ENCODE results near the gene KRT74. TPM values are rescaled to one million over a fixed set of nuclear protein-coding genes. Genes with fewer than 3 reads are reported as not detected.

KRT74 gene
- total RNA-seq, 1 experiment from 2014 or later: not detected

GRCh38 chr12:52573306-52573705 lies 337 bp downstream of the KRT74 start:
- CTCF ChIA-PET: no interaction called here
- H3K4me3 ChIP-seq (ENCODE audit: low read depth, low read length): no peak overlapping the region
- no TSS peak for BruUV-seq (replicated peaks)

GRCh38 chr12:52570511-52570910 lies 3.1 kb downstream of the KRT74 start:
- Histone ChIP-seq H3K27me3 (replicated peaks; ENCODE audit: control insufficient read depth, insufficient read depth, low read length) (no peaks in the 10 kb centered on the region), H3K36me3 (ENCODE audit: control insufficient read depth, insufficient read depth, low read length) (no peaks in the 10 kb centered on the region), H3K4me1 (no peaks in the 10 kb centered on the region), H3K9me3 (no peaks in the 10 kb centered on the region), H3K4me3 (ENCODE audit: low read depth, low read length) (no peak overlapping the region)
- Mint-ChIP-seq H3K27ac (ENCODE audit: unreplicated experiment) (no peak overlapping the region), H3K9me3 (ENCODE audit: unreplicated experiment) (no peaks in the 10 kb centered on the region), H3K4me1 (ENCODE audit: low read depth, unreplicated experiment) (no peaks in the 10 kb centered on the region), H3K27me3 (ENCODE audit: insufficient read depth, unreplicated experiment) (peaks cover 4% of the 10 kb centered on the region), H3K36me3 (ENCODE audit: insufficient read depth, unreplicated experiment) (no peaks in the 10 kb centered on the region), H3K4me3 (ENCODE audit: unreplicated experiment) (no peak overlapping the region)
- intact Hi-C loops (cut with micrococcal nuclease; ENCODE audit: unreplicated experiment): no loop called here
- TF ChIP-seq CTCF (IDR thresholded peaks at IDR 0.05; ENCODE audit: insufficient read depth in 1 of 2, low read depth in 1 of 2, low read length in 1 of 2, severe bottlenecking in 1 of 2, unreplicated experiment in 1 of 2): no peak
- CTCF ChIA-PET: no interaction called here
- DNase-seq: no peak
- no TSS peak for BruUV-seq (replicated peaks)
- POLR2A ChIA-PET: no interaction called here

More at GRCh38 chr12:52573306-52573705, 337 bp downstream of the KRT74 start:
- DNase-seq: no peak
- Histone ChIP-seq H3K36me3 (ENCODE audit: control insufficient read depth, insufficient read depth, low read length) (no peaks in the 10 kb centered on the region), H3K4me1 (no peaks in the 10 kb centered on the region), H3K27me3 (replicated peaks; ENCODE audit: control insufficient read depth, insufficient read depth, low read length) (no peaks in the 10 kb centered on the region), H3K9me3 (no peaks in the 10 kb centered on the region)
- TF ChIP-seq CTCF (IDR thresholded peaks at IDR 0.05; ENCODE audit: insufficient read depth in 1 of 2, low read depth in 1 of 2, low read length in 1 of 2, severe bottlenecking in 1 of 2, unreplicated experiment in 1 of 2): no peak
- Mint-ChIP-seq H3K27me3 (ENCODE audit: insufficient read depth, unreplicated experiment) (peaks cover 3% of the 10 kb centered on the region), H3K9me3 (ENCODE audit: unreplicated experiment) (no peaks in the 10 kb centered on the region), H3K4me1 (ENCODE audit: low read depth, unreplicated experiment) (no peaks in the 10 kb centered on the region), H3K27ac (ENCODE audit: unreplicated experiment) (no peak overlapping the region), H3K4me3 (ENCODE audit: unreplicated experiment) (no peak overlapping the region), H3K36me3 (ENCODE audit: insufficient read depth, unreplicated experiment) (no peaks in the 10 kb centered on the region)
- POLR2A ChIA-PET: no interaction called here
- intact Hi-C loops (cut with micrococcal nuclease; ENCODE audit: unreplicated experiment): no loop called here

GRCh38 chr12:52568111-52568510 lies 5.5 kb downstream of the KRT74 start:
- Mint-ChIP-seq H3K36me3 (ENCODE audit: insufficient read depth, unreplicated experiment) (no peaks in the 10 kb centered on the region), H3K4me3 (ENCODE audit: unreplicated experiment) (no peak overlapping the region), H3K27ac (ENCODE audit: unreplicated experiment) (no peak overlapping the region), H3K9me3 (ENCODE audit: unreplicated experiment) (no peaks in the 10 kb centered on the region), H3K4me1 (ENCODE audit: low read depth, unreplicated experiment) (no peaks in the 10 kb centered on the region), H3K27me3 (ENCODE audit: insufficient read depth, unreplicated experiment) (peaks cover 6% of the 10 kb centered on the region)
- POLR2A ChIA-PET: no interaction called here
- Histone ChIP-seq H3K4me1 (no peaks in the 10 kb centered on the region), H3K27me3 (replicated peaks; ENCODE audit: control insufficient read depth, insufficient read depth, low read length) (no peaks in the 10 kb centered on the region), H3K9me3 (no peaks in the 10 kb centered on the region), H3K4me3 (ENCODE audit: low read depth, low read length) (no peak overlapping the region), H3K36me3 (ENCODE audit: control insufficient read depth, insufficient read depth, low read length) (no peaks in the 10 kb centered on the region)
- CTCF ChIA-PET: no interaction called here
- intact Hi-C loops (cut with micrococcal nuclease; ENCODE audit: unreplicated experiment): no loop called here
- DNase-seq: no peak
- TF ChIP-seq CTCF (IDR thresholded peaks at IDR 0.05; ENCODE audit: insufficient read depth in 1 of 2, low read depth in 1 of 2, low read length in 1 of 2, severe bottlenecking in 1 of 2, unreplicated experiment in 1 of 2): no peak
- no TSS peak for BruUV-seq (replicated peaks)

Measured in Caco-2 (cell line).